SKM-1 treated with dmso at 0.1 percent for 144 hours (cell line): ENCODE measurements around the gene LKAAEAR1.

Experiments
- DNase-seq: peaks from one replicate; lab custom pipeline; 2025; ENCODE audit not compliant: unreplicated experiment; lab: John Stamatoyannopoulos, UW

LKAAEAR1 gene

GRCh38 chr20:64039293-64040160 lies 44.7 kb downstream of the LKAAEAR1 start:
- DNase-seq = no peak

DNA sequence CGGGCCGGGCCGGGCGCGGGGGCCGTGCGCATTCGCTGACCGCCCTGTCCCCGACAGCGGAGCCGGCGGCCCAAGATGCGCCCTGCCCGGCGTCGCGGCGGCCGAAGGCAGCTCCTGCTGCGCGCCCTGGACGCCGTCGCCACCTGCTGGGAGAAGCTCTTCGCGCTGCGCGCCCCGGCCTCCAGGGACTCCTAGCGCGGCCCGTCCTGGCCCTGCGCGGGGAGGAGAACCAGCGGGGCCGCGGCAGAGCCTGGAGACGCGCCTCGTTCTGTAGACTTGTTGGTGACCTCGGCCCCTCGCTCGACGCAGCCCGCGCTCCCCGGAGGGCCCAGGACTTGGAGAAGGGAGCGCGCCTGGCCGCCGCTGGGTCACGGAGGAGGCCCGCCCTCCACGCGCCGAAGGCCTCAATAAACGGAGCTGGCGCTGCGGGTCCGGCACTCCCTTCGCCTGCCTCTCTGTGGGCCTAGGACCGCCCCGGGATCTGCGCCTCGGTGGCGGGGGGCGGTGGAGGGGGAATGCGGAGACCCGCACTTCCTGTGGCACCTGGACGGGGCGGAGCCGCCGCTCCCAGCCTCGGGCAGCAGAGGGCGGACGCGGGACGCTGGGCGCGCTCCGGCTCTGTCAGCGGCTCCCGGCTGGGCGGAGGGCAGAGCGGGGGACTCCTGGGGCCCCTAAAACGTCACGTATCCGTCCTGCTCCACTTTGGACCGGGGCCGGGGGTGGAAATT lies 45.5 kb downstream of the LKAAEAR1 start:
- DNase-seq = peak; percentile 45

DNA sequence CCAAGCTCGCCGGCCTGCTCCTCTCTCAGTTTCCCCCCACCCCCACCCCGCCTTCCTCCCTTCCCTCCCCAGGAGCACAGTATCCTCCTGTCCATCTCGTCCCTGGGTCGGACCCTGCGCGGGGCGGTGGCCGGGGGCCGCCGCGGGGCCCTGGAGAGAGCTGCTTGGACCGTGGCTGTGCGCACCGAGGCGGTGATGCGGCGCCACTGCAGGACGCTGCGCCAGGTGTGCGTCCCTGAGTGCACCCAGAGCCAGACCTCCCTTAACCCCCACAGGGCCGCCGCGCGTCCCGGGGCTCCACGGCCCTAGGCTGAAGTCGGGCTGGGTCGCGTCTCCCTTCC lies 46.0 kb downstream of the LKAAEAR1 start:
- DNase-seq = no peak

GRCh38 chr20:64037498-64038213 lies 46.5 kb downstream of the LKAAEAR1 start:
- no peak for DNase-seq

- no peak for DNase-seq
Observed at GRCh38 chr20:64037199-64037497, 47.0 kb downstream of the LKAAEAR1 start.

DNA sequence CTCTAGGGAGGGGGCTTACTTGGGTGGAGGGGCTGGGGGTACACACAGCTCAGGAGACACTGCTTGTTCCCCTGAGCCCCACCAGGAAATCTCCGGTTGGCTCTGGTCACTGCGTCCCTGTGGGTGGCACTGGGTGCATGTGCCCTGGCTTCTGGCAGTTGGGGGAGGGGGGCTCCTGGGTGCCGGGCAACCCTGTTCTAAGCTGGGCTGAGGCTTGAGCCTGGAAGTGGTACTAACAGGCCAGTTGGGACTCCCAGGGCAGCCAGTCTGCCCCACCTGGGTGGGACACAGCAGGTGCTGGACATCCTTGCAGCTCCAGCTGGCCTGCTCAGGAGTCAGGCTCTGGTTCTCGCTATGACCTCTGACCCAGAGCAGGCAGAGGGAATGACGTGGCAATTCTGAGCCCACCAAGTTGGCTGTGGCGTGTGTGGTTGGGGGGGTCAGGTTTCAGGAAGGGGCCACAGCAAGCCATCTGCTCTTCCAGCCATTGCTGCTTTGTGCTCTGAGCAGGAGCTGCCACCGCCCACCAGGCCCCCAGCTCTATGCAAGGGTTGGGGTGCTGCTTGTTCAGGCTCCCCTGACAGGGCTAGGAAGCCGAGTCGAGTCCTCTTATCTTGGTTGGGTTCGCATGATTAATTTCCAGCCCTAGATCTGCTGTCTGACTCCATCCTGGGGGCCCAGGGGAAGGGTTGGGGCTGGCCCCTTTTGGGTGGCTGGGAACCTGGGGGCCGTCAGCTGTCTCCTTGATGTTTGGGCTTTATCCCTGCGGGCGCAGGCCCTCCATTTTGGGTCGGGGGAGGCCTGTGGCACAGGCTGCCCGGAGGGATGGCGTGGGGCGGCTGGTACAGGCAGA lies 47.6 kb downstream of the LKAAEAR1 start:
- DNase-seq = no peak

DNA sequence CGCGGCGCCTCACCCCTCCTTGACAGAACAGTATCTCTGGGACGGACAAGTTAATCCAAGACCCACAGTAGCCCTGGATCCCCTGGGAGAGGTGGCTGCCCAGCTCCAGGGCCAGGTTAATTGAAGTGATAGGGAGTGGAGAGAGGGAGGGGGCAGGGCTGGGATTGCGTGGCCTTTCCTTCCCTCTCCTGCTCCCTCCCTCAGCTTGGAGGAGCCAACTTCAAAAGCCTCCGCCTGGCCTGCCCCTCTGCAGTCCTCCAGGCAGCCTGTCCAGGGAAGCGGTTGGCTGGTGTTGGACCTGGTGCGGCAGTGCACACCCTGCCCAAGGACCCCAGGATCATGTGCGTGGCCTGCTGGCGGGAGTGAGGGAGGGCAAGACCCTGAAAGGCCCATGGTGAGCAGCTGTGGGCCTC lies 48.3 kb downstream of the LKAAEAR1 start, which contains the start of gene C20orf204:
Gene C20orf204, plus strand, starts transcription at position 250 of the 413 bp plus-strand sequence. Its CDS starts 142 bp downstream, at position 392.
- no peak for DNase-seq

DNA sequence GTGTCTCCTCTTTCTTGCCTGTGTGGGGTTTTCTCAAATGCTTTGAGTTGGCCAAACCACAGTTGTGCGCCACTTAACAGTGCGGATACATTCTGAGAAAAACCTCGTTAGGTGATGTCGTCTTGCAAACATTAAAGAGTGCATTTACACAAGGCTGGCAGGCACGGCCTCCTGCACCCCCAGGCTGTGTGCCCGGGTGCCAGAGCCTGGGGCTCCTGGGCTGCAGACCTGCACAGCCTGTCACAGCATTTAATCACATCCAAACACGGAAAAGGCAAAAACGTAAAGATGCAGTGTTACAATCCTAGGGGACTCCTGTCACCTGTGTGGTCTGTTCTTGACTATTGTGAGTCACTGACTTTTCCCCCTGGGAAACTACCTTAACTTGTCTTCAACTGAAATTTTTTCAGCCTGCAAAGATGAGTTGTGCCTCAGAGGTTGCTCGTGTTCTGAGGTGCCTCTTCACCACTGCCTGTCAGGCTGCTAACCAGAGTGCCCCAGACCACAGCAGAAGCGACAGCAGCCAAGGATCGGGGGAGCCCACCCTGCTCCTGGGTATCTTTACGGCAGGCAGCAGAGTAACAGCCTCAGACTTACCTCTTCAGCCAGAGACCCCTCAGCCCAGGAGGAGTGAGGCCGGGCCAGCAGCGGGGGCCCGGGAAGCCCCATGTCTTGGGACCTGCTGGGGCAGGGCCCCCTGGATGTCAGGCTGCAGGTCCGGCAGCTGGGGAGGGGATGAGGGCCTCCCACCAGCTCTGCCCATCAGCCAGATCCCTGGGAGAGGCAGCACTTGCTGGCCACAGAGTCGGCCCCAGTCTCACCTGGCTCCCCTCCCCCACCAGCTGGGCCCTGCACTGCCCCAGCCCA lies 48.9 kb downstream of the LKAAEAR1 start:
- no peak for DNase-seq

DNA sequence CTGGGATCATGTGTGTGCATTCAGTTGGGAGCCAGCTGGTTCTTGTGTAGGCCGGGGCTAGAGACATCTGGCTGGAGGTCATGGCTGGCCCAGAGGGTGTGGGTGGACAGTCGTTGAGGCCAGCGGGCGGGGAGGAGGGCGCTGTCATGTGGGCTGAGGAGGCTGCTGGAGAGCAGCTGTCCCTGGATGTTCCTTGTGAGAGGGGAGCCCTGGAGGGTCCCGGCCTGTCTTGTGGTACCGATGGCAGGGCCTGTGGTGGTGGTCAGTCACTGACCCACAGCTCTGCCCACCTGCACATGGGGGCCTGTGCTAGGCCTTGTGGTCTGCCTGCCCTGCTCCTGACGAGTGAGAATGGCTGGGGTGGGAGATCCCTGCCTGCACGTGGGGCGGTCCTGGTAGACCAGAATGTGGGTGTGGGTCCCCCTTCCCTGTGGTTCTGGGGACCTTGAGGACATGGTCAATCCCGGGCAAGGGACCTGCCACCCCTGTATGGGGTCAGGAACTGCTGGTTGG lies 50.2 kb downstream of the LKAAEAR1 start:
- DNase-seq = no peak
